NB4 (cell line): ENCODE measurements around the gene MED26.

Experiments
- DNase-seq: peaks from one replicate; pipeline ENCODE4 v3.0.0; 2010; ENCODE audit warnings: low read depth
- H3K4me3 ChIP-seq: one replicate; pipeline ENCODE4 v1.5.1; 2011; ENCODE audit warnings: mild to moderate bottlenecking, low read depth, low read length, moderate library complexity
- MYC ChIP-seq: IDR thresholded peaks from 2 replicates; pipeline ENCODE4 v1.6.1; 2011; ENCODE audit warnings: low read depth, low read length
- POLR2A ChIP-seq: IDR thresholded peaks from 2 replicates; pipeline ENCODE4 v1.6.1; 2011; ENCODE audit warnings: mild to moderate bottlenecking; ENCODE audit not compliant: insufficient read length; ENCODE audit errors: extremely low read depth
- TF ChIP-seq, protein P1 (sequence below): IDR thresholded peaks from one replicate; pipeline ENCODE4 v1.5.1; 2012; ENCODE audit warnings: low read depth, low read length
- TF ChIP-seq, protein P2 (sequence below): IDR thresholded peaks from 2 replicates; pipeline ENCODE4 v1.6.1; 2011; ENCODE audit warnings: low read depth, low read length

Gene MED26

DNA sequence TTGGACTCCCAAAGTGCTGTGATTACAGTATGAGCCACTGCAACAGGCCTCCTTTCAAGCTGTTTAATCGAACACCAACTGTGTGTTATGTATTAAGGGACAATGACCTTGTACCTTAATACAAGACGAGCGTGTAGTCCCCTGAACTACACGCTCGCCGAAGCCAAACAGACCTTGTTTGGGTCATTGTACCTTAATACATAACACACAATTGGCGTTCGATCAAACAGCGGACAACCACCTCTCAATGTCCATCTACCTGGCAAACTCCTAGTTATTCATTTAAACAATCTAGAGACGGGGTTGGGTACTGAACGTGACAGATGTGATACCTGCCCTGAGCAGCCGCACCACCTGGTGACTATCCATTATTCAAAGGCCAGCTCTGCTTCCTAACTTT lies 87.1 kb downstream of the MED26 start:
- TF ChIP-seq MYC (no peak), POLR2A (no peak)
- TF ChIP-seq, protein P1, sequence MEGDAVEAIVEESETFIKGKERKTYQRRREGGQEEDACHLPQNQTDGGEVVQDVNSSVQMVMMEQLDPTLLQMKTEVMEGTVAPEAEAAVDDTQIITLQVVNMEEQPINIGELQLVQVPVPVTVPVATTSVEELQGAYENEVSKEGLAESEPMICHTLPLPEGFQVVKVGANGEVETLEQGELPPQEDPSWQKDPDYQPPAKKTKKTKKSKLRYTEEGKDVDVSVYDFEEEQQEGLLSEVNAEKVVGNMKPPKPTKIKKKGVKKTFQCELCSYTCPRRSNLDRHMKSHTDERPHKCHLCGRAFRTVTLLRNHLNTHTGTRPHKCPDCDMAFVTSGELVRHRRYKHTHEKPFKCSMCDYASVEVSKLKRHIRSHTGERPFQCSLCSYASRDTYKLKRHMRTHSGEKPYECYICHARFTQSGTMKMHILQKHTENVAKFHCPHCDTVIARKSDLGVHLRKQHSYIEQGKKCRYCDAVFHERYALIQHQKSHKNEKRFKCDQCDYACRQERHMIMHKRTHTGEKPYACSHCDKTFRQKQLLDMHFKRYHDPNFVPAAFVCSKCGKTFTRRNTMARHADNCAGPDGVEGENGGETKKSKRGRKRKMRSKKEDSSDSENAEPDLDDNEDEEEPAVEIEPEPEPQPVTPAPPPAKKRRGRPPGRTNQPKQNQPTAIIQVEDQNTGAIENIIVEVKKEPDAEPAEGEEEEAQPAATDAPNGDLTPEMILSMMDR = no peak
- TF ChIP-seq, protein P2, sequence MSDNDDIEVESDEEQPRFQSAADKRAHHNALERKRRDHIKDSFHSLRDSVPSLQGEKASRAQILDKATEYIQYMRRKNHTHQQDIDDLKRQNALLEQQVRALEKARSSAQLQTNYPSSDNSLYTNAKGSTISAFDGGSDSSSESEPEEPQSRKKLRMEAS = no peak
- H3K4me3 ChIP-seq = peak overlapping the region; percentile 97
- DNase-seq = no peak

DNA sequence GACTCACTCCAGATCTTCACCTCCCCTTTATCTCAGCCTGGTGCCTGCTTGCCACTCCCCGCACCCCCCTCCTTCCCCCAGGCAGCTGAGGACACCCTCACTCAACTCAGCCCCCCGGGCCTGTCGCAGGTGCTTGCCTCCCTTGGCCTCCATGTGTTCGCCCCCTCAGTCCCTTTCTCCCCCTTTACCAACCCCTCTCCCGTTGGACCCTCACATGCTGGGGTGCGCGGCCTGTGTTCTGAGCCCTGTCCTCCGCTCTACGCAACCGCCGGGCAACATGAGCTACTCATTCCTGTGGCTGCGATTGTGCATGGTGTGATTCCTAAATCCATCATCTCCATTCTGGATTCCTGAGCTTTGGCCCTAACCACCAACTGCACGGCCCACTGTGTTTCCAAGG lies 90.9 kb downstream of the MED26 start:
- no peak overlapping the region for H3K4me3 ChIP-seq
- no peak for DNase-seq
- TF ChIP-seq MYC (no peak), POLR2A (no peak)
- TF ChIP-seq, protein P2 = no peak
- TF ChIP-seq, protein P1 = no peak

DNA sequence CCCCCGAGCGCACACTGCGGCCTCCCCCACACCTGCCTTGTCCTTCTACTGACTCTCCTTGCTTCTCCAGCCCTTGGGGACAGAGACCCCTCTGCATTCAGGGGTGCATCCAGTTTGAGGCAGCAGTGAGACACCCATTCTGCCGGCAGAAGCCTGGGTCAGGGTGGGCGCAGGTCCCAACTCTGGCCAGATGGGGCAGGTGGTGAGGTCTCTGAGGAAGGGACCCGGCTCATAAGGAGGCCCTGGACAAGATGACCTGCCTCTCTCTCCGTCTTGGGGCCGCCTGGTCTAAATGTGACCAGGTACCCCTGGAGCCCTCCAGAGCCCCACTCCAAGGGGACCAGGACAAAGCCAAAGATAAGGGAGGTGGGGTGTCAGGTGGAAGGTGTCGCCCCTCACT lies 91.9 kb downstream of the MED26 start:
- no peak overlapping the region for H3K4me3 ChIP-seq
- TF ChIP-seq POLR2A (no peak), MYC (no peak)
- TF ChIP-seq, protein P1 = no peak
- TF ChIP-seq, protein P2 = no peak
- no peak for DNase-seq

DNA sequence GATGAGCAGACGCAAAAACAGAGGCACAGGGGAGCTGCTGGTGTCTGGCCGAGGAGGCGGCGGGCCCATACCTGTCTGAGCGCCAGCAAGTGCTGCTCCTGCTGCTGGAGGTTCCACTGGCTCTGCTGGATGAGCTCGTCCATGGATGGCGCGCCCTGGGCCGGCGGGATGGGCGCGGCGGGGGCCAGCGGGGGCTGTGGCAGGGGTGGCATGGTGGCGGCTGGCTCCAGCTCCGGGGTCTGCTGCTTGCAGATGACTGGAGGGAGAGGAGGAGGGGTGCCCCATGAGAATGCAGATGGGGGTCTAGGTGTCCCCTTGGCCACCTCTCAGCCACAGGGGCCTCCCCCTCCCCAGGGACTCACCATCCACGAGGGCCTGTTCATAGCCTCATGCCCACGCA lies 92.6 kb downstream of the MED26 start:
- TF ChIP-seq, protein P1 = no peak
- TF ChIP-seq, protein P2 = no peak
- no peak for TF ChIP-seq POLR2A
- no peak for TF ChIP-seq MYC
- no peak for DNase-seq
- no peak overlapping the region for H3K4me3 ChIP-seq

DNA sequence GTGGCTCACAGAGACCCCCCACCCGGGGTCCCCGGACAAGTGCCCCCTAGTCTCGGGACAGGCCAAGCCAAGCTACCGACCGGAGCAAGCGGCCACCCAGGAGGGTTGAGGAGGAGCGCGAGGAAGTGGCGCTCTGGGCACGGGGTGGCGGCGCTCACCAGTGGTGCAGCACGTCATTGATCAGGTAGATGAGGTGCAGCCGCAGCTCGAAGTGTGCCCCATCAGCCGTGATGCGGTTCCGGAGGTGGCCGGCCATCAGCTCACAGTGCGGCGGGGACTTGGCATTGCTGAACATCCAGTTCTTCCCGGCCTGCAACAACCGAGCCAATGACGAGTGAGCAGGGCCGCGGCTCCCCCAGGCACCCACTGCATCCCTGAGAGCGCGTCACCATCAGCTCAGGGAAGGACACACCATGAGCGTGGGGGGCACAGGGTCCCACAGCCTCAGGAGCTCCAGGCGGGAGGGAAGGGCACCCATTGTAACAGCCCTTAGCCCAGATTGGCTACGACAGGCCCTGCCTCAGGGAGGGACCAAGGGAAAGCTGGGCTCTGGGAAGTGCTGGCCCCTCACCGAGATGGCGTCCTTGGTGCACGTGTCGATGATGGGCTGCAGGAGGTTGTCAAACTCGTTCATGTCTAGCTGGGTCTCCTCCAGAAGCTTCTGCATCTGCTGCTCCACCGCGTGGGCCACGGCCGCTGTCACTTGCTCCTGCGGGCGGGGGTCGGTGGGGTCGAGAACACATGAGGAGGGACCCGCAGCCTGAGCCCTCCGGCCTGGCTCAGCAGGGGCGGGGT lies 95.4 kb downstream of the MED26 start:
- TF ChIP-seq, protein P1 = no peak
- TF ChIP-seq MYC (no peak), POLR2A (no peak)
- TF ChIP-seq, protein P2 = no peak
- no peak for DNase-seq

DNA sequence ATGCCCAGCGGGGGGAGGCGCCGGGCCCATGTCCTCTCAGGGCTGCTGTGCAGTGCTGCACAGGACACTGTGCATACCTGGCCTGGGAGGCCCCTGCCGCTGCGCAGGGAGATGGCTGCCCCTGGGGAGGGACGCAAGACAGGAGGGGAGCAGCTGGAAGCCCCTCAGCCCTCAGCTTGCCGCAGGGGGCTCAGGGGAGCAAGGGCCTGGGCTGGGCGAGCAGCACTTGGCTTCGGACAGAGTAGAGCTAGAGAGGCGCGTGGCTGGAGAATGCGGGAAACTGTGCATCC lies 96.7 kb downstream of the MED26 start:
- H3K4me3 ChIP-seq = no peak overlapping the region
- no peak for TF ChIP-seq POLR2A
- TF ChIP-seq, protein P2 = no peak
- no peak for TF ChIP-seq MYC
- TF ChIP-seq, protein P1 = no peak
- DNase-seq = no peak

More for the DNA sequence above, 95.4 kb downstream of the MED26 start:
- H3K4me3 ChIP-seq = no peak overlapping the region
